Measurements from ENCODE around the gene LRP6. TPM values are rescaled to one million over a fixed set of nuclear protein-coding genes. Genes with fewer than 3 reads are reported as not detected.

The LRP6 gene
- total and polyA plus RNA-seq, 12 donors, result 3.5 to 31.9 (median 17.5) TPM

GRCh38 chr12:12302976-12303375, 36.1 kb upstream of the LRP6 start:
- intact Hi-C loops (cut with DNase I), result no loop called here
- TF ChIP-seq CTCF (IDR thresholded peaks at IDR 0.05) (no peak), POLR2A (IDR thresholded peaks at IDR 0.05) (no peak)
- H3K4me1 ChIP-seq (replicated peaks in 1 of 2), result no peaks in the 10 kb centered on the region
- H3K27me3 ChIP-seq, result no peaks in the 10 kb centered on the region
- H3K4me3 ChIP-seq, result no peak overlapping the region
- H3K27ac ChIP-seq, result no peak overlapping the region
- no peaks in the 10 kb centered on the region for H3K9me3 ChIP-seq (replicated peaks in 1 of 3)
- no peak for DNase-seq
- H3K36me3 ChIP-seq (replicated peaks in 1 of 2), result no peaks in the 10 kb centered on the region
- WGBS, 4 donors, result 91 to 97% (median 93%) methylated on average over 2 of the region's 2 CpGs

- TF ChIP-seq POLR2A (IDR thresholded peaks at IDR 0.05), result no peak
- TF ChIP-seq CTCF (IDR thresholded peaks at IDR 0.05), result no peak
- no peak for DNase-seq
- Histone ChIP-seq H3K4me3 (no peak overlapping the region), H3K27ac (no peak overlapping the region), H3K4me1 (replicated peaks in 1 of 2) (no peaks in the 10 kb centered on the region), H3K27me3 (no peaks in the 10 kb centered on the region), H3K9me3 (replicated peaks in 1 of 3) (no peaks in the 10 kb centered on the region), H3K36me3 (replicated peaks in 1 of 2) (no peaks in the 10 kb centered on the region)
- 89 to 98% (median 90%) methylated on average over 2 of the region's 2 CpGs for WGBS, 4 donors
- intact Hi-C loops (cut with DNase I), result no loop called here
Measured at GRCh38 chr12:12301122-12301521, 34.3 kb upstream of the LRP6 start.

DNA sequence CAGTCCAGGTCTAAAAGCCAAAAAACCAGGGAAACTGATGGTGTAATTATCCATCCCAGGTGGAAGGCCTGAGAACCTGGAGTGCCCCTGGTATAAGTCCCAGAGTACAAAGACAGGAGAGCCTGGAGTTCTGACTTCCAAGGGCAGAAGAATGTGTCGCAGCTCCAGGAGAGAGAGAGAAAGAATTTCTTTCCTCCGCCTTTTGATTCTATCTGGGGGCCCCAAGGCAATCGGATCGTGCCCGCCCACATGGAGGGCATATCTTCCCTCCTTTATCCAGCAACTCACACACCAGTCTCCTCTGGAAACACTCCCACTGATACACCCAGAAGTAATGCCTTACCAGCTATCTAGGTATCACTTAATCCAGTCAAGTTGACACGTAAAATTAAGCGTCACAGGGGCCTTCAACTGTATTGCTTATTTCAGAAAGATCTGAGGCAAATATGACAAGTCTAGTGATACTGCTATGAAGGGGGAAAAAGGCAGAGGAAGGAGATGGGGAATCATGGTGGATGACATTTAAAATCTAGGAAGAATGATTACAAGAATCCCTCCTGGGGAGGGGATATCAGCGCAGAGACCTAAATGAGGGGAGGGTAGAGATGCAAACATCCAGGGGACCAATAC, 30.5 kb upstream of the LRP6 start:
- H3K9me3 ChIP-seq (replicated peaks in 1 of 3), result no peaks in the 10 kb centered on the region
- intact Hi-C loops (cut with DNase I), result no loop called here
- no peaks in the 10 kb centered on the region for H3K36me3 ChIP-seq (replicated peaks in 1 of 2)
- H3K4me1 ChIP-seq (replicated peaks in 1 of 2), result no peaks in the 10 kb centered on the region
- TF ChIP-seq CTCF (IDR thresholded peaks at IDR 0.05), result no peak
- TF ChIP-seq POLR2A (IDR thresholded peaks at IDR 0.05), result no peak
- no peaks in the 10 kb centered on the region for H3K27me3 ChIP-seq
- no peak for DNase-seq
- 82 to 91% (median 89%) methylated on average over 8 of the region's 8 CpGs for WGBS, 4 donors
- no peak overlapping the region for H3K4me3 ChIP-seq
- H3K27ac ChIP-seq, result no peak overlapping the region

- Histone ChIP-seq H3K4me1 (replicated peaks in 1 of 2) (no peaks in the 10 kb centered on the region), H3K36me3 (replicated peaks in 1 of 2) (no peaks in the 10 kb centered on the region), H3K4me3 (no peak overlapping the region), H3K27me3 (no peaks in the 10 kb centered on the region), H3K9me3 (replicated peaks in 1 of 3) (no peaks in the 10 kb centered on the region), H3K27ac (peak overlapping the region in 1 of 5 donors; percentile 31)
- intact Hi-C loops (cut with DNase I), result no loop called here
- TF ChIP-seq CTCF (IDR thresholded peaks at IDR 0.05) (no peak), POLR2A (IDR thresholded peaks at IDR 0.05) (no peak)
- WGBS, 4 donors, result 56 to 84% (median 68%) methylated on average over 5 of the region's 5 CpGs
- no peak for DNase-seq
Measured at GRCh38 chr12:12294215-12295005, 27.6 kb upstream of the LRP6 start.

Data from adrenal gland (tissue), 12 donors.